GM21737 (cell line): ENCODE results near the gene CX3CL1.
"Not testable (repeated sequence)": the region's sequence is repeated elsewhere in the genome, so short reads cannot be mapped to it uniquely, and the experiment has no call there.

ENCODE experiments used
- ATAC-seq: cut with Tn5 transposase; IDR thresholded peaks from one replicate; pipeline ENCODE4 v1.9.1; 2021; ENCODE audit warnings: mild to moderate bottlenecking, moderate library complexity; ENCODE audit not compliant: unreplicated experiment

Gene CX3CL1

DNA sequence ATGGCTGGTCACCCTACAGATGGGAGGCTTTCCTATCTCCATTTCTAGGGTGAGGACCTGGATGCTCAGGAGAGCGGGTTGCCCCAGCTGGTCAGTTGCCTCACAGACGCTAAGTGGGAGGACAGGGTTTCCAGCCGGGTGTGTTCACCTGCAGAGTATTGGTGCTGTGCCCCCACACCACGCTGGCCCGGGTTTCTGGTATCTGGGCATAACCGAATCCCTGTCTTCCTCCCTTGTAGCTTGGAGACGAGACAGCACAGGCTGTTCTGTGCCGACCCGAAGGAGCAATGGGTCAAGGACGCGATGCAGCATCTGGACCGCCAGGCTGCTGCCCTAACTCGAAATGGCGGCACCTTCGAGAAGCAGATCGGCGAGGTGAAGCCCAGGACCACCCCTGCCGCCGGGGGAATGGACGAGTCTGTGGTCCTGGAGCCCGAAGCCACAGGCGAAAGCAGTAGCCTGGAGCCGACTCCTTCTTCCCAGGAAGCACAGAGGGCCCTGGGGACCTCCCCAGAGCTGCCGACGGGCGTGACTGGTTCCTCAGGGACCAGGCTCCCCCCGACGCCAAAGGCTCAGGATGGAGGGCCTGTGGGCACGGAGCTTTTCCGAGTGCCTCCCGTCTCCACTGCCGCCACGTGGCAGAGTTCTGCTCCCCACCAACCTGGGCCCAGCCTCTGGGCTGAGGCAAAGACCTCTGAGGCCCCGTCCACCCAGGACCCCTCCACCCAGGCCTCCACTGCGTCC lies 9.7 kb downstream of the CX3CL1 start:
- no peak for ATAC-seq

DNA sequence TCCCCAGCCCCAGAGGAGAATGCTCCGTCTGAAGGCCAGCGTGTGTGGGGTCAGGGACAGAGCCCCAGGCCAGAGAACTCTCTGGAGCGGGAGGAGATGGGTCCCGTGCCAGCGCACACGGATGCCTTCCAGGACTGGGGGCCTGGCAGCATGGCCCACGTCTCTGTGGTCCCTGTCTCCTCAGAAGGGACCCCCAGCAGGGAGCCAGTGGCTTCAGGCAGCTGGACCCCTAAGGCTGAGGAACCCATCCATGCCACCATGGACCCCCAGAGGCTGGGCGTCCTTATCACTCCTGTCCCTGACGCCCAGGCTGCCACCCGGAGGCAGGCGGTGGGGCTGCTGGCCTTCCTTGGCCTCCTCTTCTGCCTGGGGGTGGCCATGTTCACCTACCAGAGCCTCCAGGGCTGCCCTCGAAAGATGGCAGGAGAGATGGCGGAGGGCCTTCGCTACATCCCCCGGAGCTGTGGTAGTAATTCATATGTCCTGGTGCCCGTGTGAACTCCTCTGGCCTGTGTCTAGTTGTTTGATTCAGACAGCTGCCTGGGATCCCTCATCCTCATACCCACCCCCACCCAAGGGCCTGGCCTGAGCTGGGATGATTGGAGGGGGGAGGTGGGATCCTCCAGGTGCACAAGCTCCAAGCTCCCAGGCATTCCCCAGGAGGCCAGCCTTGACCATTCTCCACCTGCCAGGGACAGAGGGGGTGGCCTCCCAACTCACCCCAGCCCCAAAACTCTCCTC lies 10.4 kb downstream of the CX3CL1 start:
- ATAC-seq: no peak

DNA sequence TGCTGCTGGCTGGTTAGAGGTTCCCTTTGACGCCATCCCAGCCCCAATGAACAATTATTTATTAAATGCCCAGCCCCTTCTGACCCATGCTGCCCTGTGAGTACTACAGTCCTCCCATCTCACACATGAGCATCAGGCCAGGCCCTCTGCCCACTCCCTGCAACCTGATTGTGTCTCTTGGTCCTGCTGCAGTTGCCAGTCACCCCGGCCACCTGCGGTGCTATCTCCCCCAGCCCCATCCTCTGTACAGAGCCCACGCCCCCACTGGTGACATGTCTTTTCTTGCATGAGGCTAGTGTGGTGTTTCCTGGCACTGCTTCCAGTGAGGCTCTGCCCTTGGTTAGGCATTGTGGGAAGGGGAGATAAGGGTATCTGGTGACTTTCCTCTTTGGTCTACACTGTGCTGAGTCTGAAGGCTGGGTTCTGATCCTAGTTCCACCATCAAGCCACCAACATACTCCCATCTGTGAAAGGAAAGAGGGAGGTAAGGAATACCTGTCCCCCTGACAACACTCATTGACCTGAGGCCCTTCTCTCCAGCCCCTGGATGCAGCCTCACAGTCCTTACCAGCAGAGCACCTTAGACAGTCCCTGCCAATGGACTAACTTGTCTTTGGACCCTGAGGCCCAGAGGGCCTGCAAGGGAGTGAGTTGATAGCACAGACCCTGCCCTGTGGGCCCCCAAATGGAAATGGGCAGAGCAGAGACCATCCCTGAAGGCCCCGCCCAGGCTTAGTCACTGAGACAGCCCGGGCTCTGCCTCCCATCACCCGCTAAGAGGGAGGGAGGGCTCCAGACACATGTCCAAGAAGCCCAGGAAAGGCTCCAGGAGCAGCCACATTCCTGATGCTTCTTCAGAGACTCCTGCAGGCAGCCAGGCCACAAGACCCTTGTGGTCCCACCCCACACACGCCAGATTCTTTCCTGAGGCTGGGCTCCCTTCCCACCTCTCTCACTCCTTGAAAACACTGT lies 11.3 kb downstream of the CX3CL1 start:
- ATAC-seq: no peak

- no peak for ATAC-seq
These were observed 12.2 kb downstream of the CX3CL1 start for GRCh38 chr16:57384248-57385070.

DNA sequence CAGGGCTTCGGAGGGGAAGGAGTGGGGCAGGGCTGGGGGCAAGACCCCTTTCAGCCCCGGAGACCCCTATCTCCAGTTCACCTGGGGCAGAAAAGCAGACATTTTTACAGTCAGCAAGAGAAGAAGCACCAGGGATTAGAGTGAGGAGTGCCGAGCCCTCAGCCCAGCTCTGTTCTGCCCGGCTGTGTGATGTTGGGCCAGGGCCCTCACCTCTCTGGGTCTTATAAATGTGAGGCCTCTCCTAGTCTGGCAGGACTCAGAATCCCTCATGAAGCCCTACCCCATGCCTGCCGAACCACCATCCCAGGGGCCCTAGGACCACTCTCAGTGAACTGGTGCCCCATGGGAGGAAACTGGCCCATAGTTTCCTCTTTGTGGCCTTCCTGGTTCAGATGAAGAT lies 12.8 kb downstream of the CX3CL1 start:
- no peak for ATAC-seq

DNA sequence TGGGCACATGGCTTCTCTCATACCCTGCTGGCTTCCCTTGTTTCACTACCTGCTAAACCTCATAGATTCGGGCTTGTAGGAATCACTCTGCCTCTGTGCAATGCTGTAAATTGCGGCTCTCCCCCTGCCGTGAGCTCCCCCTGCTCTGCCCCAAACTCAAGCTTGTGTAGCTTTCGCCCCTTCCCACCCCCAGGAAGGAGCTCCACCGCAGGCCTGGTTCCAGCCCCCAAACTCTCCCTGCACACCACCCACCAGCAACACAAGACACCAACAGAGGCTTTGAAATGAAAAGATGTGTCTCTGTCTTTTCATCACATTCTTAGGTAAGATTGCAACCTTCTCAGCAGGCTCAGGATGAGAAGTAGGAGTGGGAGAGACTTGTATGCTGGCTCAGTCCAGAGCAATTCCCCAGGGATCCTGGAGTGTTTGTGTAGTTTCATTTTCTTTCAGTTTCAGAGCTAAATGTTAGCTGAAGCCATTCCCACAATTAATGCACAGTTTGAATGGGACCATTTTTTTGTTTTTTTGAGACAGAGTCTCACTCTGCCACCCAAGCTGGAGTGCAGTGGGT lies 14.2 kb downstream of the CX3CL1 start:
- ATAC-seq: no peak

- ATAC-seq: no peak
These were observed 15.5 kb downstream of the CX3CL1 start for GRCh38 chr16:57387598-57388354.

DNA sequence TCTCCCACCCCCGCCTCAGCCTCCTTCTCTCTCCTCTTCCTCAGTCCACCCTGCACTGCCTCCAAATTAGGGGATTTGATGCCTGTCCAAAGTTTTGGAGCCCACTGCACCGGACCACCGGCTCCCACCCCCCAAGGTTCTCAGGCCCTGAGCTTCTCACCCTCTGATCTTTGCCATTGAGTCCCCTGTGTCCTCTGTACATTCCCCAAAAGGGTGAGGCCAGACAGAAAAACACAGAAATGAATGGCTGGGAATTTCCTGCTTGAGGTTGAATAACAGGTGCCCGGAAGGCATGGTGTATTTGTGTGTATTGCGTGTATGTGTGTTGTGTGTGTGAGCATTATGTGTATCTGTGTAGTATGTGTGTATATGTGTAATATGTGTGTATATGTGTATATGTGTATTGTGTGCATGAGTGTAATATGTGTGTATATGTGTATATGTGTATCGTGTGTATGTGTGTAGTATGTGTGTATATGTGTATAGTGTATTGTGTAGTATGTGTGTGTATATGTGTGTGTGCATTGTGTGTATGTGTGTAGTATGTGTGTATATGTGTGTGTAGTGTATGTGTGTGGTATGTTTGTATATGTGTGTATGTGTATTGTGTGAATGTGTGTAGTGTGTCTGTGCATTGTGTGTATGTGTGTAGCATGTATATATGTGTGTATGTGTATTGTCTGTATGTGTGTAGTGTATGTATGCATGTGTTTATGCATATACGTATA lies 16.2 kb downstream of the CX3CL1 start:
- ATAC-seq: no peak

GRCh38 chr16:57389087-57389468 lies 16.8 kb downstream of the CX3CL1 start:
- no peak for ATAC-seq

- ATAC-seq: no peak
These were observed 18.5 kb downstream of the CX3CL1 start for GRCh38 chr16:57390636-57391295.

DNA sequence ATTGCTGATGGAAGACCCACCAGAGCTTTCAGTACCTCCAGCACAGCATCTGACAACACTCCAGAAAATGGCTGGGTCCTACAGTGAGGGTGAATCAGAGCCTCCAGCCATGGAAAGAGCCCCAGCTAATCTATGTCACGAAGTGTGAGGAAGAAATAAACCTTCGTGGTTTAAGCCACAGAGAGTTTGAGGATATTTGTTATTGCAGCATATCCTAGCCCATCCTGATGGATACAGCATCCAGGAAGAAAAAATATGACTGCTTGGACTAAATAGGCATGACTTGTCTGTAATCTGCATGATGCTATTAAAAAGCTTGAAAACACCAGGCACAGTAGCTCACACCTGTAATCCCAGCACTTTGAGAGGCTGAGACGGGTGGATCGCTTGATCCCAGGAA lies 19.0 kb downstream of the CX3CL1 start:
- ATAC-seq: no peak

GRCh38 chr16:57391708-57392107 lies 19.4 kb downstream of the CX3CL1 start:
- ATAC-seq: no peak

DNA sequence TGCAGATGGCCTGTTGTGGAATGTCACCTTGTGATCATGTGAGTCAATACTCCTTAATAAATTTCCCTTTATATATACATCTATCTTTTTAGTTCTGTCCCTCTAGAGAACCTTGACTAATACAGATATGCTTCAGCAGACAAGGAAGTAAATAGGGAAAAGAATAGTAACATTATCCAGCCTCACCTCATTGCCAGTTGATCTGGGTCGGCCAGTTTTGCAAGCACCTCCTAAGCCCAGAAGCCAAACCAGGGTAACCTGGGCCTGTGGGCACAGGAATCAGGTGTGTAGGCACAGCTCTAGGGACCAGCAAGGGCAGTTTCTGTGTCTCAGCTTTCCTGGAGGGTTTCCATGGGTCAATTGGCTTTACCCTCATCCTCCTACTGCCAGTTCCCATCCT lies 20.4 kb downstream of the CX3CL1 start:
- no peak for ATAC-seq

DNA sequence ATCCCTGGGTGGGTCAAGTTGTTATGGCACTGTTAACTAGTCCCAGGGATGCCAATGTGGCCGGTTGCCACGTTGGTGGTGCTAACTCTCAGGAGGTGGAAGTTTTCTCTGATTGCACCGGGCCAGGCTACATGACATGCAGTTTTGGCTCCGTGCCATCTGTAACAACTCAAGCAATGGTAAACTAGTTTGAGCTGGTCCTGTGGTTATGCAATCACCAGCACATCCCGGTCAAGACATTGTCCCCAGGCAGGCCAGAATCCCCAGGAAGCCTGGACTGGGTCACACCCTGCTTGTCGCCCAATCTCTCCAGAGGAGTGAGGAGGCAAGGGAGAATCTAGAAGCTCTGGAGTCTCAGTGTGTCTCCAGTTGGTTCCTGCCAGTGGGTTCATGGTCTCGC lies 22.2 kb downstream of the CX3CL1 start:
- ATAC-seq: no peak

DNA sequence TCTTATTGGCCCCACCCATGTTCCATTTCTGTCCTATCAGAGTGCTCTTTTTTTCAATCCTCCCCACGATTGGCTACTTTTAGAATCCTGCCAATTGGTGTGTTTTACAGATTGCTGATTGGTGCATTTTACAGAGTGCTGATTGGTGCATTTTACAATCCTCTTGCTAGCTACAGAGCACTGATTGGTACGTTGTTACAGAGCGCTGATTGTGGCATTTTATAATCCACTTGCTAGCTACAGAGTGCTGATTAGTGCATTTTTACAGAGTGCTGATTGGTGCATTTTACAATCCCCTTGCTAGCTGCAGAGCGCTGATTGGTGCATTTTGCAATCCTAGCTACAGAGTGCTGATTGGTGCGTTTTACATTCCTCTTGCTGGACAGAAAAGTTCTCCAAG lies 22.7 kb downstream of the CX3CL1 start:
- ATAC-seq: no peak

DNA sequence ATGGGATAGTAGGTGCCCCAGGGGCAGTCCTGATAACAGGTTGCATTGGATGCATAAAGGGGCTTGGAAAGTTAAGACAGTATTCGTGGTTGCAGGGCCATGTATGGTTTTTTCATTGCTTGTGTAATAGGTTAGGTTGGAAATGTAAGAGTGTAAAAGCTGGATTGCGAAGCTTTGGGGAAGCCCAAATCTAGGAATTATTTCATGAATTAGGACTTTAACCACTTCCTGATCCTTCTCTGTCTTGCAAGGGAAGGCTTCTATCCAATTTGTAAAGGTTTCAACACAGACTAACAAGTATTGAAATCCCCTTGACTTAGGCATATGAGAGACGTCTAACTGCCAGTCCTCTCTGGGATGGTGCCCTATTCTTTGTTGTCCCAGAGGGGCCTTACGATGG lies 24.5 kb downstream of the CX3CL1 start:
- ATAC-seq: no peak

- ATAC-seq: not testable (repeated sequence)
These were observed 25.2 kb downstream of the CX3CL1 start for GRCh38 chr16:57397493-57397892.

- no peak for ATAC-seq
These were observed 29.8 kb downstream of the CX3CL1 start for GRCh38 chr16:57401943-57402640.
